ENCODE measurements around the gene KLHL29.

DNA sequence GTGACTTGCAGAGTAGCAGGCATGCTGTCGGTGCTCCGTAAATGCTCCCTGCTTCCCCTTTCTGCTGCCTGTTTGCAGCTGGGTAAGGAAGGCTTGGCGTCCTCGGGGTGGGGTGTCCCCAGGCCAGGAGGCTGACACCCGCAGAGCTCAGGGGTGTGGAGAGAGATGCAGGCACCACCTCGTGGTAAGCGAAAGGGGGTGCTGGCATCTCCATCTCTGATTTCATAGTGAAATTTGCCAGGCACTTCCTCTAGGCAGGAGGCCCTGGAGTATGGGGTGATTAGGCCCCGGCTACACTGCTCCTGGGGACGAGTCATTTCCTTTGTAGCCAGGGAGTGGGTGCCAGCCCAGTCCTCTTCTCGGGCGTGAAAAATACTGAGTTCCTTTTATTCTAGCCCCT lies 160.4 kb downstream of the KLHL29 start:
- TF ChIP-seq, protein P1, sequence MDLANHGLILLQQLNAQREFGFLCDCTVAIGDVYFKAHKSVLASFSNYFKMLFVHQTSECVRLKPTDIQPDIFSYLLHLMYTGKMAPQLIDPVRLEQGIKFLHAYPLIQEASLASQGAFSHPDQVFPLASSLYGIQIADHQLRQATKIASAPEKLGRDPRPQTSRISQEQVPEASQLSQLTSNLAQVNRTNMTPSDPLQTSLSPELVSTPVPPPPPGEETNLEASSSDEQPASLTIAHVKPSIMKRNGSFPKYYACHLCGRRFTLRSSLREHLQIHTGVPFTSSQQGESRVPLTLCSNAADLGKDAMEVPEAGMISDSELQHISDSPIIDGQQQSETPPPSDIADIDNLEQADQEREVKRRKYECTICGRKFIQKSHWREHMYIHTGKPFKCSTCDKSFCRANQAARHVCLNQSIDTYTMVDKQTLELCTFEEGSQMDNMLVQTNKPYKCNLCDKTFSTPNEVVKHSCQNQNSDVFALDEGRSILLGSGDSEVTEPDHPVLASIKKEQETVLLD (CRISPR knock-in tag; IDR thresholded peaks at IDR 0.05; ENCODE audit: low read depth) = no peak
- TF ChIP-seq SP1 (IDR thresholded peaks at IDR 0.05) = no peak
- TF ChIP-seq SP1 (CRISPR knock-in tag; IDR thresholded peaks at IDR 0.05) = no peak
- TF ChIP-seq ZNF773 (CRISPR knock-in tag; IDR thresholded peaks at IDR 0.05; ENCODE audit: borderline replicate concordance) = no peak
- TF ChIP-seq JUND (CRISPR knock-in tag; IDR thresholded peaks at IDR 0.05) = no peak
- no peak for TF ChIP-seq EZH2 (conservative IDR thresholded peaks at IDR 0.05; ENCODE audit: low read depth, low read length)

Data from HepG2 (cell line).